ENCODE results near the gene ENO1.
"Not testable (repeated sequence)": the region's sequence is repeated elsewhere in the genome, so short reads cannot be mapped to it uniquely, and the experiment has no call there.

GRCh38 chr1:8896775-8897174, 18.3 kb upstream of the ENO1 start:
- TF ChIP-seq EZH2phosphoT487 (IDR thresholded peaks at IDR 0.05; ENCODE audit: unreplicated experiment); EZH2 (IDR thresholded peaks at IDR 0.05; ENCODE audit: low read depth, unreplicated experiment); CTCF (conservative IDR thresholded peaks at IDR 0.05; ENCODE audit: low read depth in 2 of 2); POLR2AphosphoS5 (IDR thresholded peaks at IDR 0.05; ENCODE audit: low read depth); REST (IDR thresholded peaks at IDR 0.05; ENCODE audit: unreplicated experiment); ZNF331 (CRISPR knock-in tag; IDR thresholded peaks at IDR 0.05; ENCODE audit: low read depth): not testable (repeated sequence)
